ENCODE measurements around the gene MDFI.

Gene MDFI

GRCh38 chr6:41638002-41638934 is at the start of gene MDFI:
Gene MDFI (plus strand): TSS chr6:41638468. CDS start chr6:41638750, 282 bp downstream.
- no peak for DNase-seq

GRCh38 chr6:41589223-41589622 is 49.0 kb upstream of the MDFI start:
- no peak for DNase-seq

DNA sequence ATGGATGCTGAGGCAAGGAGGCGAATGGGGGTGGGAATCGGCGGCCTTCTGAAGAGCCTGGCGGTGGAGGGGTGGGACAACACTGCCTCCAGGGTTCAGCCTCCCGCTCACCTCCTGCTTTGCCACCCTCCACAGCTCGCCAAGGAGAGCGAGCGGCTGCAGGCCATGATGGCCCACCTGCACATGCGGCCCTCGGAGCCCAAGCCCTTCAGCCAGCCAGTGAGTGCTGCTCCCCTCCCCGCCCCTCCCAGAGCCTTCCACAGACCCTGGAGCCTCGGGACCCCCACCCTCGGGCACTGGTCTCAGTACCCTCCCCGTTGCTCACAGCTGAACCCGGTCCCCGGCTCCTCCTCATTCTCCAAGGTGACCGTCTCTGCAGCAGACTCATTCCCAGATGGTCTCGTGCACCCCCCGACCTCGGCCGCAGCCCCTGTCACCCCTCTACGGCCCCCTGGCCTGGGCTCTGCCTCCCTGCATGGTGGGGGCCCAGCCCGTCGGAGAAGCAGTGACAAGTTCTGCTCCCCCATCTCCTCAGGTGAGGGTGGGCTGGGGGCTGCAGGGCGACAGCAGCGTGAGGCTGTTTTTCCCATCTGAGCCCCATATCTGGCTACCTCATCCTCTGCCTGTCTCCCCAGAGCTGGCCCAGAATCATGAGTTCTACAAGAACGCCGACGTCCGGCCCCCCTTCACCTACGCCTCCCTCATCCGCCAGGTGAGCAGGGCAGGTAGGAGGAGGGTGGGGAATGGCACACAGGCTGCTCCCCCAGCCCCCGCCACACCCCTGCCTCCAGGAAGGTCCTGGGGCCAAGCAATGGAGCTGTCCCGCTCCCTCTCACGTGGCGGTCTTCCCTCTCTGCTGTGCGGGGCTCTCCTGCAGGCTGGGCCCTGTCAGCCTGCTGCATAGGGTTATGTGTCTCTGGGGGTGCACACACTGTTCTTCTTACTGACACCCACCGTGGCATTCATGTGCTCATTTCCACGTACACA is 48.3 kb upstream of the MDFI start:
- DNase-seq: no peak

GRCh38 chr6:41591122-41591521 is 47.1 kb upstream of the MDFI start:
- DNase-seq: no peak

GRCh38 chr6:41591859-41592502 is 46.3 kb upstream of the MDFI start:
- peak; percentile 94 for DNase-seq

DNA sequence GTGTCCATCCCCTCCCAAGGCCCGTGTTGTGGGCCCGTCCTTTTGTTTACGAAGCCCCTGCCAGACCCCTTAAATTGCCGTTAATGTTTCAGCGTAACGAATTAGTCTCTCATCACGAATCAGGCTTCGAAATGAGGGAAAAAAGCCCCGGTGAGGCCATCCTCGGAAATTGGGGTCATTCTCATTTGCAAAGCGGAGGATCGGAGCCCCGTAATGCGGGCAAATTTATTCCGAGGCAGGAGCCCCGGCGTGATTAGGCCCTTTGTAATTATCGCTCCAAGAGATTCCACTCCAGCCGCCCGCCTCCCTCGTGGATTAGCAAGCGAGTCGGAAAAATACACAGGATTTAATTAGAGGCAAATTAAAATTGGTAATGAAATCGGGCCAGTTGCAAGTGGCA is 44.9 kb upstream of the MDFI start:
- DNase-seq: no peak

- DNase-seq: no peak
Observed at GRCh38 chr6:41593839-41594238, 44.4 kb upstream of the MDFI start.

- DNase-seq: no peak
Observed at GRCh38 chr6:41594326-41594725, 43.9 kb upstream of the MDFI start.

GRCh38 chr6:41594766-41595165 is 43.5 kb upstream of the MDFI start:
- DNase-seq: no peak

GRCh38 chr6:41595166-41595565 is 43.1 kb upstream of the MDFI start:
- DNase-seq: no peak

DNA sequence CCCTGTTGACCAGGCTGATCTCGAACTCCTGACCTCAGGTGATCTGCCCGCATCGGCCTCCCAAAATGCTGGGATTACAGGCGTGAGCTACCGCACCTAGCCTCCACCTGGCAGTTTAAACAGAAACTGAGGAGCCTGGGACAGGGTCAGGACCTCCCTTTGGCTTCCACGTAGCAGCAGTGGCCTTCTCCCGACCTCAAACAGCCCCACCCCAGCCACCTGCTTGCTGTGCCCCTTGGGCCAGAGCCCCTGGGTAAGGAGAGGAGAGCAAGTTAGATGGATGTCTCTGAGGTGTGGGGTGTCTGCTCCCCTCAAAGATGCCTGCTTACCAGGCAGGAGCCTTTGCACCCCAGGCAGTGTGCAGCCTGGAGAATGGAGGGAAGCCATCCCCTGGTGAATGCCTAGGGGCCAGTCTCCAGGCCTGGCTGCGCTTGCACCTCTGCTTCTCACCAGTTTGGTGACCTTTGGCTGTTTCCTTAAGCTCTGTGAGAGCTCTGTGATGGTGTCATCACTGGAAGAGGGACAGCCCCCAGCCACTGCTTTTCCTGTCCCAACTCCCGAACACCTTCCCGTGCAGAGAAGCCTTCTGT is 42.1 kb upstream of the MDFI start:
- no peak for DNase-seq

GRCh38 chr6:41596807-41597206 is 41.5 kb upstream of the MDFI start:
- no peak for DNase-seq

GRCh38 chr6:41597246-41598000 is 40.8 kb upstream of the MDFI start:
- no peak for DNase-seq

GRCh38 chr6:41598670-41599014 is 39.6 kb upstream of the MDFI start:
- DNase-seq: no peak

- no peak for DNase-seq
Observed at GRCh38 chr6:41599015-41599851, 39.0 kb upstream of the MDFI start.

- no peak for DNase-seq
Observed at GRCh38 chr6:41599852-41600445, 38.3 kb upstream of the MDFI start.

DNA sequence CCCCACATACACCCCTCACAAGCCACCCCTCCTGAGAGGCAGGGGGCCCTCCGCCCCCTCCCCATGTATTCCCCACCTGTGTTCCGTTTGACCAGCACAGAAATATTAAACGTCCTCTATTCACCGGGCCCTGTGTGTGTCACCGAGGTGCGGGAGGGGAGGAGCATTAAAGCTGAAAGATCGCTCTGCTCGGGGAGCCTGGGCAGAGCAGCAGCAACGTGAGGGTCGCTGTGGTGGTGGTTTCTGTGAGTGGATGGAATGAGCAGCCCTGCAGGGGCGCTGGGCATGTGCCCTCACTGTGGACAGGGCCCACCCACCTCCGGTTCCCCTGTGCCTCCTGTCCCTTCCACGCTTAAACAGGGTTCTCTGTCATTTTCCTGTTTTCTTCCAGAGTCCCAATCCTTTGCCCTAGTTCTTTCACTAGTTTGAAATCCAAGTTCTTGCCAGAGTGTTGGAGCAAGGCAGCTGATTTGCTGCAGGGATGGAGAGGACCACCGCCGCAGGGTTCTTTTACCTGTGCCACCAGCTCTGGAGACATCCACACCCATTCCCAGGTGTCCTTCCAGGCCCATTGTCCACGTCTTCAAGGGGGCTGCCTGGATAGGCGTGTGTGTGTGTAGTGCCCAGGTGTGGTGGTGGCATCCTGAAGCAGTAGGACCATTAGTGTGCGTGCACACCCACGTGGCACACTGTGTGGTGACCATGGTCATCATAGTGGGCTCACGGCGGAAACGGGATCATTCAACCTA is 37.6 kb upstream of the MDFI start:
- DNase-seq: no peak

- DNase-seq: no peak
Observed at GRCh38 chr6:41601248-41601549, 37.1 kb upstream of the MDFI start.

DNA sequence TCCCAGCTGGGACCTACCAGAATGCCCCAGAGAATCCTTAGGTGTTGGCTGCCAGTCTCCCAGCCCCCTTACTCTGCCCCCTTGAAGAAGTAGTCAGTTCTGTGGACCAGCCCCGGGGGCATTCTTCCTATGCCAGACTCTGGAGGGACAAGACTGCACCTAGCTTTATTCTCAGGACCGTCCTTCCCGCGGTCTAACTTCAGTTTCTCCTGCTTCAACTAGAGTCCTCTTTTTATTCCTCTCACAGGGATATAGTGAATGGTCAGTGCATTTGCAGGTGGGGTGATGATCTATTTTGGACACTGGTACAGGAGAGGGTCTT is 35.9 kb upstream of the MDFI start:
- no peak for DNase-seq
